Measurements from ENCODE around the gene EXOC8.
"Not testable (repeated sequence)": the region's sequence is repeated elsewhere in the genome, so short reads cannot be mapped to it uniquely, and the experiment has no call there.

The EXOC8 gene

DNA sequence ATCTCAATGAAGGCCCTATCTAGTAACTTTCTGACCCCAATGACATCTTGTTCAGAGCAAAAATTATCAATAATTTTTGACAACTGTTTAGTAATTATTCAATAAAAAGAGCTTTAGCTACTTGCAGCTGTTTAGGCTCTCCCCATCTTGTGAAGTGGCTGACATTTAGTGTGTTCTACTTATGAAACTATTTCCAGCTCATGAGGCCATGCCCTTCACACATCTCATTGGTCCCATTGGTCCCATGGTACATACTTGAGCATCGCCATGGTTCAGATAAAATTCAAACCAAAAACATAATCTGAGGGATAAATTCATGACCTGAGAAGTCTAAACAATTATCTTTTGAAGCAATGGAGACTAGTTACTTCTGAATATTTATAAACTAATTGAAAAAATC lies 24.7 kb upstream of the EXOC8 start:
- TF ChIP-seq ZNF274 (IDR thresholded peaks at IDR 0.05; ENCODE audit: low read depth, low read length) = no peak

DNA sequence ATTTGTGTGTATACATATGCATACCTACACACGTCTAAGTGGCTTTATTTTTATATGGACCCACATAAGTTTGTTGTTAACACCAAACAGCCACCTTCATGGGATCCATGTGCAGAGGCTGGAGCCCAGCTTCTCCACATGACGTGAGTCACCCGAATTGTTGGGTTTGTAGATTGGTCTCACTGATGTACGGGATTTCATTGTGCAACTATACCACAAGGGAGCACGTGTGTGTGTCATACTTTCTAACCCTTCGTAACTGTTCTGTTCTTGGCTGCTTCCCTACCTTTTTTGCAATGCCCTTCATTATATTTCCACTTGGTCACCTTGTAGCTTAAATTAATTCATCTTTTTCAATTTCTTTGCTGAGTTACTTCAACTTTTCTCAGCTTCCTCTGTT lies 21.5 kb upstream of the EXOC8 start:
- H3K4me3 ChIP-seq (ENCODE audit: low read length) = no peak overlapping the region
- TF ChIP-seq ZNF274 (IDR thresholded peaks at IDR 0.05; ENCODE audit: low read depth, low read length) = no peak

More for the DNA sequence above, 24.7 kb upstream of the EXOC8 start:
- H3K4me3 ChIP-seq (ENCODE audit: low read length) = no peak overlapping the region

DNA sequence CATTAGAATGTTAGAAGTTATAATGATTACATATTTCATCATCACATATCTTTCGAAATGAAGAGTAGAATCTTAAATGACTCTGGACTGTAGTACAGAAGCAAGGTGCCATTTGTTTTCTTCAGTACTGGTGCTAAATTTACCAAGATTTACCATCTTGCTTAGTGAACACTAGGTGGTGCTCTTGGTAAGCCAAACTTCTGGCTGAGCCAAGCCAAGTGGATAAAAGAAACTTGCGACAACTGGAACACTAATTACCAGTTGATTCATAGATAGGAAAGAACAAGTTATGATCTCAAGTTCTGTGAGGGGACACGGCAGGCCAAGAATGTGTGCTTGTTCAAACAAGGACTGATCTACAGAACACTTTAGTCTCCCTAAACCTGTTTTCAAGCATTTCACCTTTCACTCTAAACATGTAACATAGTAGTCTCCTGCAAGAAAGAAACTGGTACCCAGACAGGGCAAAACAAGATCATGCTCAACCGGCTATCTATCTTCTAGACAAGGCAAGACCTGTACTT lies 20.2 kb upstream of the EXOC8 start:
- H3K4me3 ChIP-seq (ENCODE audit: low read length) = no peak overlapping the region
- no peak for TF ChIP-seq ZNF274 (IDR thresholded peaks at IDR 0.05; ENCODE audit: low read depth, low read length)

DNA sequence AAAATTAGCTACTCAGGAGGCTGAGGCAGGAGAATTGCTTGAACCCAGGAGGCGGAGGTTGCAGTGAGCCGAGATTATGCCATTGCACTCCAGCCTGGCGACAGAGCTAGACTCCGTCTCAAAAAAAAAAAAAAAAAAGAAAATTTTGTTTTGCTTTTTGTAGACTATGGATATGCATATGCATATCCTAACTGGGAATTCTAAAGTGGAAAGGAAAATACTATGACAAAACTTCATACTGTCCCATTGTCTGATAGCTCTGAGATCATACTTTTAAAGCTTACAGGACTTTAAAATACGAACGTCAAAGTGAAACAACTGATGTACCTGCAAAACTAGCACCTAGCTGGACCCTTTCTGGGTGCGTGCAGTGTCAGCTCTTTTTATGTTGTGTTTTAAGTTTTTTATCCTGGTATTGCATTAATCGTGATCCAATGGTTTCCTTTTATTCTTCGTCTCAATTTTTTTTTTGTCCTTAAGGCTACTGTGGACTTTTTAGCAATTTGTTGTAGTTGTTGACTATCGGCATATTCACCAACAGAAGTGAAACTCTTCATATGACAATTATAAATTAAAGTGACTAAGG lies 19.6 kb upstream of the EXOC8 start:
- H3K4me3 ChIP-seq (ENCODE audit: low read length) = no peak overlapping the region
- TF ChIP-seq ZNF274 (IDR thresholded peaks at IDR 0.05; ENCODE audit: low read depth, low read length) = no peak

DNA sequence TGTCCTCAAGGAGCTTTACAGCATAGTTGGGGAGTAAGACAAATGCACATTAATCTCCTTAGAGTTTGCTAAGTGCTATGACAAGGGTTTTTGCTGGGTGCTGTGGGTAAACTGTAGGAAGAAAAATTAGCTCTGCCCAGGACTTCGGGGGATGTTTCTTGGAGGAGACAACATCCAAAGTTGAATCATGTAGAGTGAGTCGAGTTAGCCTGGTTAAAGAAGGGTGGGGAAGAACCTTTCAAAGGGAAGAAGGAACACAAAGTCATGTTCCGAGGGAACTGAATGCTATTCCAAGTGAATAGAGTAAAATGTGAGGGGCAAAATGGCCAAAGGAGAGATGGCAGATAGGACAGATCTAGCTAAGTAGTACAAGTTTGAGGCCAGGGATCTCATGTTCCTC lies 17.5 kb upstream of the EXOC8 start:
- no peak for TF ChIP-seq ZNF274 (IDR thresholded peaks at IDR 0.05; ENCODE audit: low read depth, low read length)
- H3K4me3 ChIP-seq (ENCODE audit: low read length) = no peak overlapping the region

DNA sequence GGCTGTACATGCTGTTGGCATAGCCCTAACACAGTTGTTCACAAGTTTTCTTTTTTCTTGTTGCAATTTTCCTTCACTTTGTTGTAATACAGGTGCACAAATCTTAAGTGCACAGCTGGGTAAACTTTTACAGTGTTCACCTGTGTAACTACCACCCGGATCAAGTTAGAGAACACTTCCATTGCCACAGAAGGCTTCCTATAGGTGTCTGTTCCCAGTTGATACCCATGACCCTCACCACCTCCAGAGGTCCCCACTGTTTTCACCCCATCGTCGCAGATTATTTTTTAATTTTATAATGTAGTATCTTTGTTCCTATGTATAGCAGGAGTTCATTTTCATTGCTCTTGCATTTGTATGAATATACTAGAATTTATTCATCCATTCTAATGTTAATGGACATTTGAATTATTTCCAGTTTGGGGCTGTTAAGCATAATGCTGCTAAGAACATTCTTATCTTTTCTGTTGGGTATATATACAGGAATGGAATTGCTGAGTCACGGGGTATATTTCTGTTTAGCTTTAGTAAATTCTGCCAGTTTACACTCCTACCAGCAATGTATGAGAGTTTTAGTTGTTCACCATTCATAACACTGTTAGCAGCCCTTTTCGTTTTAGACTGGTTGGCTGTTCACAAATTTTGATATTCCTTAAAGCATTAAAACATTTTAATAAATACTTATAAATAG lies 16.8 kb upstream of the EXOC8 start:
- no peak for TF ChIP-seq ZNF274 (IDR thresholded peaks at IDR 0.05; ENCODE audit: low read depth, low read length)
- no peak overlapping the region for H3K4me3 ChIP-seq (ENCODE audit: low read length)

DNA sequence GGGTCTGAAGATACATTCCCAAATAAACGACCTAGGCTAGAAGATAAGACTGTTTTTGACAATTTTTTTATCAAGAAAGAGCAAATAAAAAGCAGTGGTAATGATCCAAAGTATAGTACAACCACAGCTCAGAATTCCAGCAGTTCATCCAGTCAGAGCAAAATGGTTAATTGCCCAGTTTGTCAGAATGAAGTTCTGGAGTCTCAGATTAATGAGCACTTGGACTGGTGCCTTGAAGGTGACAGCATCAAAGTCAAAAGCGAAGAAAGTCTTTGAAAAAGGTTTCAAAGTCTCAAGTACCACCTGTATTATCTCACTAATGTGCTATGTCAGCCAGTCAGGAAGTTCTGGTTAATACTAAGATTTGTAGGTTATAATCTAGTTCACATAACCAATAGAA lies 15.4 kb upstream of the EXOC8 start:
- TF ChIP-seq ZNF274 (IDR thresholded peaks at IDR 0.05; ENCODE audit: low read depth, low read length) = no peak
- no peak overlapping the region for H3K4me3 ChIP-seq (ENCODE audit: low read length)

DNA sequence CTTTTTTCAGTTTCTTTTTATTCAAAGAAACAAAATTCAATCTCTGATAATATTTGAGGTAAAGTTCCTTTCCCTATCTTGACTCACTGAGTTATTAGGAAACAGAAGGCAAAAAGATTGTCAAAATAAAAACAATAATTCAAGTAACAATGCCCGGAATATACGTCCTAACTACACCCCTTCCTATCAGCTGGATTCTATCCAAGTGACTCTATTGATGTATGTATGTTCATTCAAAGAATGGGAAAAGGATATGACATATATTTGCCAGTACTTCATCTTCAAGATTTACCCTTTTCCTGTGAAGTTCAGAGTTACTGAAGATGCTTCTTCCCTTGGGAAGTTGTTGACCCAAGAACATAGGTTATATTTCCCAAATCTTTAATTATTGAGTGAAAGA lies 14.2 kb upstream of the EXOC8 start:
- H3K4me3 ChIP-seq (ENCODE audit: low read length) = no peak overlapping the region
- no peak for TF ChIP-seq ZNF274 (IDR thresholded peaks at IDR 0.05; ENCODE audit: low read depth, low read length)

DNA sequence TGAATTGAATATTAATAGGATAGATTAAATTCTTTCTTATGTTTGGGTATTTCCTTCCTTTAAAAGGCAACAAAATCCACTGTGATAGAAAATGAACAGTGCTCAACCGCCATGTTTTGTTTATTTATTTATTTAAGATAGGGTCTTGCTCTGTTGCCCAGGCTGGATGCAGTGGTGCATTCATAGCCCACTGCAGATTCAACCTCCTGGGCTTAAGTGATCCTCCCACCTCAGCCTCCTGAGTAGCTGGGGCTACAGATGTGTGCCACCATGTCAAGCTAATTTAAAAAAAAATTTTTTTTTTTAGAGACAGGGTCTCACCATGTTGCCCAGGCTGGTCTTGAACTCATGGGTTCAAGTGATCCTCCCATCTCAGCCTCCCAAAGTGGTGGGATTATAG lies 11.2 kb upstream of the EXOC8 start:
- not testable (repeated sequence) for H3K4me3 ChIP-seq (ENCODE audit: low read length)

DNA sequence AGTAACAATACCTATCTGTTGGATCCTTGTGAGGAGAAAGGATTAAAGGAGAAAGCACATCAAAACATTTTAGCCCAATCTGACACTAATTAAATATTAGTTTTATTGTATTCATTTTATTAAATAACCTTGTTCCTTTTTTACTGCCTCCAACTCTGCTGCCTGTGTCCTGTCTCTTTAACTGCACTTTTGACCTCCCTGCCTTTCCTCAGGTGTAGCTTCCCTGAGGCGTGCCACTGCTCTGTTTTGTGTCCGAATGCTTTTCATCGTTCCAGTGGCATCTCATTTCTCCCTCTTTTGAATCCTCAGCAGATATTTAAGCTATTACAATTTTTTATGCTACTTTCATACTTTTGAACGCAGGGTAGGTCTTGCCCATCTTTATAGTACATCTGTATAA lies 10.8 kb upstream of the EXOC8 start:
- H3K4me3 ChIP-seq (ENCODE audit: low read length) = no peak overlapping the region
- no peak for TF ChIP-seq ZNF274 (IDR thresholded peaks at IDR 0.05; ENCODE audit: low read depth, low read length)

DNA sequence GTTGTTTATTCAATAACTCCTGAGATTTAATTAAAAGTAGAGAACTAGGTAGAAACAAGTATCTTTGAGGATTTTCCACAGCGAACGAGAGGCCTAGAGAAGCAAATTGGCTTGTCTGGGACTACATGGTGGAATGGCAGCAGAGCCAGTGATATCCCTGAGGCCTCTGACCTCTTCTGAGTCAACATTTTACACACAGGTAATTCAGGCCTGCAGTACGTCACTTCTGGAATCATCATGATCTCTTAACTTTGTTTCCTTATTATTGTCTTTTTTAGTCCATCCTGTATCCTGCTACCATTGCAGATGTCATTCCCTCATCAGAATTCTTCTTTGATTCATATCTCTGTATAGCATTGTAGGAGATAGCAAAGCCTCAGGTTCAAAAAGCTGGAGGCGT lies 10.3 kb upstream of the EXOC8 start:
- no peak overlapping the region for H3K4me3 ChIP-seq (ENCODE audit: low read length)
- no peak for TF ChIP-seq ZNF274 (IDR thresholded peaks at IDR 0.05; ENCODE audit: low read depth, low read length)

DNA sequence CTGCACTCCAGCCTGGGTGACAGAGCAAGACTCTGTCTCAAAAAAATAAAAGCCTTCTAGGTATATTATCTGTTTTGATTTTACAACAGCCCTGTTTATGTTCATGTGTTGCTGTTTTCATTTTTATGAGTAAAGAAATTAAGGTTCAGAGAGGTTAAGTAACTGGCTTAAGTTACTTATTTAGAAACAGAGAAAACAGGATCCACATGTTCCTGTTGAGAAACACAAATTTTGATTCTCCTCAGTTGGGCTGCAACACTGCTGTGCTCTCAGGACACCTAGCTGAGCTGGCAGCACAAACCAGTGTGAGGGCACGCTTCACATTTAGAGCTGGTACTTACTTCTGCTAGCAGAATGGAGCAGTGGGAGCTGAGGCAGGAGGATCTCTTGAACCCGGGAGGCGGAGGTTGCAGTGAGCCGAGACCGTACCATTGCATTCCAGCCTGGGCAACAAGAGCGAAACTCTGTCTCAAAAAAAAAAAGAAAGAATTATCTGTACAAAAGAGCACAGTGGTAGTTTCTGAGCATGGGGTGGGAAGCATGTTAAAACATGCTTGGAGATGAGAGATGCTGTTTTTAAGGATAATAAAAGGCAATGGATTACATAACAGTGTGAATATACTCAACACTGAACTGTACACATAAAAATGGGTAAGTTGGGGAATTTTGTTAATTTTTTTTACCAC lies 2.8 kb upstream of the EXOC8 start:
- H3K4me3 ChIP-seq (ENCODE audit: low read length) = no peak overlapping the region
- no peak for TF ChIP-seq ZNF274 (IDR thresholded peaks at IDR 0.05; ENCODE audit: low read depth, low read length)

DNA sequence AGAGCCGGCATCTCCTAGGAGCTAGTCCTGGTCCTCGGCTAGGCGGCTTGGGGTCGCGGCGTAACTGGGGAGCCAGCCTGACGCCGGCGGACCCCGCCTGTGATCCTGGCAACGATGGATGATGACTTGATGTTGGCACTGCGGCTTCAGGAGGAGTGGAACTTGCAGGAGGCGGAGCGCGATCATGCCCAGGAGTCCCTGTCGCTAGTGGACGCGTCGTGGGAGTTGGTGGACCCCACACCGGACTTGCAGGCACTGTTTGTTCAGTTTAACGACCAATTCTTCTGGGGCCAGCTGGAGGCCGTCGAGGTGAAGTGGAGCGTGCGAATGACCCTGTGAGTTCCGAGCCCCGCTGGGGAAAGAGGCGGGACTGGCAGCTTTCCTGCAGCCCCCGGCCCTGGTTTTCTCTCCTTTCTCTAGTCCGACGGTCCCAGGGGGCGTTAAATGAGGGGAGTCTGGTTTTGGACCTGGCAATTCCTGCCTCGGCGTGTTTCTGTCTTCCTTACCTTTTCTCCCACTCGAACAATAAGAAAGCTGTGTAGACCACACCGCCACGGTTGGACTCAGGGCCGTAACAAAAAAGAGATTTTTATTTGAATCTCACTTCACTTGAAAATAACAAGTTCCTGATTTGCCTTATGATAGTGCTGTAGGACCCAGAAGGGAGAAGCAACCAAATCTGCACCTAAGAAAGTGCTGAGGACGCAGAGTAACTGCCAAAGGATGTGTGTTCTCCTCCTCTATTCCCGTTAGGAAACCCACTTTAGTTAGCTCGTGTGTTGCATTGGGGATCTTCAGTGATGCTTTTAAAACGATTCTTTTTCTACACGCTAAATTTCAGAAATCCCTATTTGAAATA lies 847 bp upstream of the EXOC8 start, which contains the start of gene SPRTN:
Gene SPRTN, plus strand, starts transcription at position 24 of the 859 bp plus-strand sequence. Its CDS starts 91 bp downstream, at position 115.
- peak within 1 kb of the TSS; percentile 81 for H3K4me3 ChIP-seq (ENCODE audit: low read length)
- no peak for TF ChIP-seq ZNF274 (IDR thresholded peaks at IDR 0.05; ENCODE audit: low read depth, low read length)

DNA sequence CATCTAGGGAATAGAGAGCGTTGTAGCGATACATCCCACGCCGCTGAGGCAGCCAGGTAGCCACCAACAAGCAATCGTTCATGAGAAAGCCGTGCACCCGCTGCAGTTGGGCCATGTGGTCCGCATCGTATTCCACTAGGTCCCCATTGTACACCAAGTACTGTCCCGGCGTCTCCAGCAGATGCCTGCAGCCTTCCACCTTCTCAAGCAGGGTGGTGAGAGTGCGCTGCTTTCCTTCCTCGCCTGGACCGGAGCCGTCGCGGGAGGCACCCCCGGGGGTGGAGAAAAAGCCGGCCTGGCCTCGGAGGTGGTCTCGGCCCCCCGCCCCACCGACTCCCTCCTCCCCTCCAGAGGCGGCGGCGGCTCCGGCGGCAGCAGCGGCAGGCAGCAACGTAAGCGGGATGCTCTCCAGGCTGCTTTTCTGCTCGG lies 595 bp downstream of the EXOC8 start:
- no peak for TF ChIP-seq ZNF274 (IDR thresholded peaks at IDR 0.05; ENCODE audit: low read depth, low read length)
- peak overlapping the region; percentile 81 for H3K4me3 ChIP-seq (ENCODE audit: low read length)
